ENCODE measurements around the gene PRKN.

Gene PRKN

GRCh38 chr6:161961046-161961445, 766.5 kb downstream of the PRKN start:
- no peak for ATAC-seq
- TF ChIP-seq ZNF8 (CRISPR knock-in tag; IDR thresholded peaks at IDR 0.05) (no peak), POU6F1 (CRISPR knock-in tag; IDR thresholded peaks at IDR 0.05; ENCODE audit: borderline replicate concordance, low read depth) (no peak), GLIS3 (CRISPR knock-in tag; IDR thresholded peaks at IDR 0.05) (no peak), ZC3H10 (CRISPR knock-in tag; IDR thresholded peaks at IDR 0.05) (no peak), BACH2 (CRISPR knock-in tag; IDR thresholded peaks at IDR 0.05; ENCODE audit: borderline replicate concordance) (no peak), ESRRG (CRISPR knock-in tag; IDR thresholded peaks at IDR 0.05) (no peak), CSDC2 (CRISPR knock-in tag; IDR thresholded peaks at IDR 0.05) (no peak), TCF4 (CRISPR knock-in tag; IDR thresholded peaks at IDR 0.05; ENCODE audit: borderline replicate concordance) (no peak)

GRCh38 chr6:161959072-161959471, 768.5 kb downstream of the PRKN start:
- no peak for ATAC-seq
- TF ChIP-seq CREB5 (CRISPR knock-in tag; IDR thresholded peaks at IDR 0.05; ENCODE audit: low read depth), result no peak
- TF ChIP-seq POU6F1 (CRISPR knock-in tag; IDR thresholded peaks at IDR 0.05; ENCODE audit: borderline replicate concordance, low read depth), result no peak
- TF ChIP-seq SNAI2 (CRISPR knock-in tag; IDR thresholded peaks at IDR 0.05), result no peak
- no peak for TF ChIP-seq TOX (CRISPR knock-in tag; IDR thresholded peaks at IDR 0.05; ENCODE audit: borderline replicate concordance)
- no peak for TF ChIP-seq ZNF565 (CRISPR knock-in tag; conservative IDR thresholded peaks at IDR 0.05; ENCODE audit: low read depth)
- TF ChIP-seq TSHZ2 (CRISPR knock-in tag; IDR thresholded peaks at IDR 0.05), result no peak
- TF ChIP-seq PATZ1 (CRISPR knock-in tag; IDR thresholded peaks at IDR 0.05; ENCODE audit: borderline replicate concordance), result no peak
- no peak for TF ChIP-seq CSDC2 (CRISPR knock-in tag; IDR thresholded peaks at IDR 0.05)
- no peak for TF ChIP-seq TCF4 (CRISPR knock-in tag; IDR thresholded peaks at IDR 0.05; ENCODE audit: borderline replicate concordance)
- TF ChIP-seq ZNF70 (CRISPR knock-in tag; IDR thresholded peaks at IDR 0.05), result no peak
- TF ChIP-seq ZFP30 (CRISPR knock-in tag; IDR thresholded peaks at IDR 0.05), result no peak
- no peak for TF ChIP-seq ZC3H10 (CRISPR knock-in tag; IDR thresholded peaks at IDR 0.05)
- no peak for TF ChIP-seq BACH2 (CRISPR knock-in tag; IDR thresholded peaks at IDR 0.05; ENCODE audit: borderline replicate concordance)
- no peak for TF ChIP-seq ESRRG (CRISPR knock-in tag; IDR thresholded peaks at IDR 0.05)
- TF ChIP-seq ZFP3 (CRISPR knock-in tag; IDR thresholded peaks at IDR 0.05), result no peak
- TF ChIP-seq RARB (CRISPR knock-in tag; IDR thresholded peaks at IDR 0.05), result no peak
- TF ChIP-seq PPARA (CRISPR knock-in tag; IDR thresholded peaks at IDR 0.05; ENCODE audit: borderline replicate concordance), result no peak
- no peak for TF ChIP-seq ZNF8 (CRISPR knock-in tag; IDR thresholded peaks at IDR 0.05)
- TF ChIP-seq GLIS3 (CRISPR knock-in tag; IDR thresholded peaks at IDR 0.05), result no peak

GRCh38 chr6:161956082-161956481, 771.5 kb downstream of the PRKN start:
- no peak for ATAC-seq
- TF ChIP-seq ARNTL (CRISPR knock-in tag; IDR thresholded peaks at IDR 0.05; ENCODE audit: borderline replicate concordance, low read depth), result no peak
- TF ChIP-seq ZC3H10 (CRISPR knock-in tag; IDR thresholded peaks at IDR 0.05), result no peak
- no peak for TF ChIP-seq ZNF8 (CRISPR knock-in tag; IDR thresholded peaks at IDR 0.05)
- no peak for TF ChIP-seq GLIS3 (CRISPR knock-in tag; IDR thresholded peaks at IDR 0.05)
- TF ChIP-seq ZFP3 (CRISPR knock-in tag; IDR thresholded peaks at IDR 0.05), result no peak
- TF ChIP-seq PATZ1 (CRISPR knock-in tag; IDR thresholded peaks at IDR 0.05; ENCODE audit: borderline replicate concordance), result no peak
- TF ChIP-seq RARB (CRISPR knock-in tag; IDR thresholded peaks at IDR 0.05), result no peak
- no peak for TF ChIP-seq SNAI2 (CRISPR knock-in tag; IDR thresholded peaks at IDR 0.05)
- TF ChIP-seq CSRNP3 (CRISPR knock-in tag; IDR thresholded peaks at IDR 0.05), result no peak
- TF ChIP-seq ESRRG (CRISPR knock-in tag; IDR thresholded peaks at IDR 0.05), result no peak
- TF ChIP-seq ZNF565 (CRISPR knock-in tag; conservative IDR thresholded peaks at IDR 0.05; ENCODE audit: low read depth), result no peak

Data from SK-N-SH treated with all-trans-retinoic acid at 6 μM for 48 hours (cell line).